AG09309 (cell line): ENCODE measurements around the gene GALM.

Experiments
- DNase-seq: peaks from one replicate; pipeline ENCODE4 v3.0.0-alpha.2; 2010; ENCODE audit warnings: low read depth
- H3K4me3 ChIP-seq: 2 replicates; pipeline ENCODE4 v1.5.1; 2011; ENCODE audit warnings: mild to moderate bottlenecking, low read depth, low read length, moderate library complexity; ENCODE audit not compliant: control insufficient read depth
- CTCF ChIP-seq: IDR thresholded peaks from 2 replicates; pipeline ENCODE4 v1.5.1; 2011; ENCODE audit warnings: mild to moderate bottlenecking, low read depth, low read length, inconsistent platforms; ENCODE audit not compliant: insufficient read depth, control insufficient read depth; ENCODE audit errors: missing control alignments

The GALM gene

GRCh38 chr2:38765149-38765548, 99.2 kb downstream of the GALM start:
- no peak overlapping the region for H3K4me3 ChIP-seq
- DNase-seq, result peak; percentile 45
- TF ChIP-seq CTCF, result no peak

DNA sequence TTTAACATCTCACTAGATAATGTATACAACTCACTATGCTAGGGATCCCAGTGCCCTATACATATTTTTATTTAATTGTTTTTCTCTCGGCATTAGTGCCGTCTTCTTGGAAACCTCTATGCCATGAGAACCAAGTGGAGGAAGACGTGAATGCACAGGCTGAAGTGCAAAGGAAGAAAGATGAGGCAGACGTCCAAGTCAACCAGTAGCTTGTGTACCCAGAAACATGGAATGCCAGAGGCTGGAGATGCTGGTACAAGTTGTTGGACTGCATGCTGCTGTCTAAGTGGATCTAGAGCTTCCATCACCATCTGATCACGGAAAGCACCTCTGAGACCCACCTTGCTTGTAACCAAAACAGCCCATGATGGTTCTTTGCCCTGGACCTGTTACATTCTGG, 99.6 kb downstream of the GALM start:
- no peak overlapping the region for H3K4me3 ChIP-seq
- no peak for DNase-seq
- no peak for TF ChIP-seq CTCF

GRCh38 chr2:38771632-38772031, 105.7 kb downstream of the GALM start:
- no peak overlapping the region for H3K4me3 ChIP-seq
- TF ChIP-seq CTCF, result no peak
- DNase-seq, result no peak

DNA sequence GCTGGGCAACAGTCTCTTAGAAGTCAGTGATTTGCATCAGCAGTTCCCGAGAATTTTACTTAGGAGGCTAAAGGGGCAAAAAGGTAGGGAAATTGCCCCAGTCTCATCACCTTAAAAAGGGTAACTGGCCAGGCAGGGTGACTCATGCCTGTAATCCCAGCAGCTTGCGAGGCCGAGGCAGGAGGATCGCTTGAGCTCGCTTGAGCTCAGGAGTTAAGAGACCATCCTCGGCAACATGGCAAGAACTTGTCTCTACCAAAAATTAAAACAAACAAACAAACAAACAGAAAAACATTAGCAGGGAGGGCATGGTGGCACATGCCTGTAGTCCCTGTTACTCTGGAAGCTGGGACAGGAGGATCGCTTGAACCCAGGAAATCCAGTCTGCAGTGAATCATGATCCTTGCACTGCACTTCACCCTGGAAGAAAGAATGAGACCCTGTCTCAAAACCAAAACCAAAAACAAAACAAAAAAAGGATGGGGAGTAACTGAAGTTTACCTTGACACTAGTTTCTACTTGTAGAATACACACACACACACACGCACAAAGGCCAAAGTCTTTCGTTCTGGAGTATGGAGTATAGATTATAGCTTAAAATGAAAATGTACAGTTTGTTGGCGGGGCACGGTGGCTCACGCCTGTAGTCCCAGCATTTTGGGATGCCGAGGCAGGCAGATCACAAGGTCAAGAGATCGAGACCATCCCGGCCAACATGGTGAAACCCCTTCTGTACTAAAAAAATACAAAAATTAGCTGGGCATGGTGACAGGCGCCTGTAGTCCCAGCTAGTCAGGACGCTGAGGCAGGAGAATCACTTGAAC, 109.4 kb downstream of the GALM start:
- DNase-seq, result no peak
- H3K4me3 ChIP-seq, result no peak overlapping the region
- no peak for TF ChIP-seq CTCF

- no peak for DNase-seq
- TF ChIP-seq CTCF, result no peak
- H3K4me3 ChIP-seq, result no peak overlapping the region
Observed at GRCh38 chr2:38775921-38776225, 110.0 kb downstream of the GALM start.

DNA sequence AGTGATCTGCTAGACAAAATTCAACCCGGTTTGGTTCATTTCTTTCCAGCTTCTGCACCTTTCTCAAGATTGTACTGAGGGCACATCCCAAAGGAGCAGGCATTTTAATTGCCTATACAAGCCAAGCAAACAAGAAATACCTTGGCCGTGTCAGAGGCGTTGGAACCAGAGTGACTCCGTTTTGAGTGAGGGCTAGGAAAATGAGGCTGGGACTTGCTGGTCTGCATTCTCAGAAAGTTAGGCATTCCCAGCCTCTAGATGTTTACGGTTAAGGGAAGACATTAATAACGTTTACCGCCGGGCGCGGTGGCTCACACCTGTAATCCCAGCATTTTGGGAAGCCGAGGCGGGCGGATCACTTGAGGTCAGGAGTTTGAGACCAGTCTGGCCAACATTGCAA, 110.6 kb downstream of the GALM start:
- TF ChIP-seq CTCF, result no peak
- no peak overlapping the region for H3K4me3 ChIP-seq
- no peak for DNase-seq
